Measurements from ENCODE around the gene ASB2. TPM values are rescaled to one million over a fixed set of nuclear protein-coding genes. Genes with fewer than 3 reads are reported as not detected.
A peak's percentile ranks its signal among the peaks of the same experiment; 100 is the strongest.

Gene ASB2
- total and polyA plus RNA-seq, 7 experiments from 2014 or later, result 0.32 to 63.1 (median 1.4) TPM; not detected in 2

DNA sequence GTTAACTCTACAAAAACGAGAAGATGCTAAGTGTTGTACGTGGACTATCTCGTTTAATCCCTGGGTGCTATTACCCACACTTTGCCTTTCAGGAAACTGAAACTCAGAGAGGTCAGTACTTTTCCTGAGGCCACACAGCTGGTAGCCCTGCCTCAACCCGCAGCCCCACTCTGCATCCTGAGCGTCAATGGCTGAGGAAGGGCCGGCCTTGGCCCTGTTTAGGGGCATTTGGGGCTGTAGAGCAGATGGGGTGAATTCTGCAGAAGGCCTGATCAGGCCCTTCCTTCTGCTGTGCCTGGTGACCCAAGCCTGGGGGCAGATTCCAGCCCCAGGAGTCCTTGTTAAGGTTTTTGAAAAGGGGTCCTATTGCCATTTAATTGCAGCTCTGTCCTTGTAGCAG is 17.0 kb upstream of the ASB2 start:
- Histone ChIP-seq H3K36me3 (ENCODE audit: control insufficient read depth in 2 of 3, insufficient read depth in 3 of 3, low read length in 3 of 3) (no peaks in the 10 kb centered on the region), H3K4me1 (ENCODE audit: control insufficient read depth in 2 of 2, insufficient read depth in 2 of 2, low read length in 2 of 2) (no peaks in the 10 kb centered on the region), H3K27me3 (ENCODE audit: control insufficient read depth in 2 of 2, insufficient read depth in 2 of 2, low read length in 2 of 2) (no peaks in the 10 kb centered on the region), H3K4me3 (ENCODE audit: low read length) (no peak overlapping the region), H3K27ac (ENCODE audit: low read depth, low read length) (no peak overlapping the region), H3K9me3 (ENCODE audit: control insufficient read depth in 2 of 3, low read length in 3 of 3) (no peaks in the 10 kb centered on the region)
- peaks cover 0 to 2% (median 0%) of the 10 kb centered on the region in 11 donors for H3K9me3 Mint-ChIP-seq
- H3K27me3 Mint-ChIP-seq, result no peaks in the 10 kb centered on the region
- H3K4me3 Mint-ChIP-seq, result no peak overlapping the region
- peaks cover 0 to 4% (median 0%) of the 10 kb centered on the region in 5 donors for H3K36me3 Mint-ChIP-seq
- ATAC-seq (no peak), DNase-seq (no peak)
- ChIA-PET POLR2A (interaction anchor here (0.6 to 0.7 kb wide), 2 partner anchors 15 to 152 kb away, joined by 3 read pairs; no protein-coding TSS in a partner anchor), CTCF (interaction anchor here (0.7 to 3.9 kb wide), 2 partner anchors 54 to 62 kb away, joined by 3 to 11 read pairs; no protein-coding TSS in a partner anchor)
- intact Hi-C loops (cut with micrococcal nuclease), result loop anchor here in 1 of 2 donors (2.0 kb wide), 1 partner anchor 15 kb away; no protein-coding TSS in a partner anchor
- H3K4me1 Mint-ChIP-seq, result peaks cover 0 to 45% (median 2%) of the 10 kb centered on the region in 7 donors
- H3K27ac Mint-ChIP-seq, result no peak overlapping the region

DNA sequence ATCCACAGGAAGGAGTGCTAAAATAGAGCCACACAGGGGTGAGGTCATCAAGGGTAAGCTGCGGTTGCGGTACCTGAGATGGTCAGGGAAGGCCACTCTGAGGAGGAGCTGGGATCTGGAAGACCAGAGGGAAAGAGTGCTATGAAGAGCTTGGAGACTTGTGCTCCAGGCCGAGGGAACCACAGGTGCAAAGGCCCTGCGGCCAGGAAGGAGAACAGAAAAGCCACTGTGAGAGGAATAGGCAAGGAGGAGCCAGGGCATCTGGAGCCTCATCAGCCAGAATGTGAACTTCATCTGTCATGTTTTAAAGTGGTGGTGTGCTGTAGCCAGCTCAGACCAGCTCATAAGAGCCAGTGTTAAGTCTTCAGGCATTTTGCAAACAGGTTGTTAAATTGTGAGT is 15.3 kb upstream of the ASB2 start:
- H3K27me3 Mint-ChIP-seq, result no peaks in the 10 kb centered on the region
- peaks cover 0 to 31% (median 2%) of the 10 kb centered on the region in 7 donors for H3K4me1 Mint-ChIP-seq
- peaks cover 0 to 2% (median 0%) of the 10 kb centered on the region in 11 donors for H3K9me3 Mint-ChIP-seq
- H3K4me3 Mint-ChIP-seq, result no peak overlapping the region
- H3K36me3 Mint-ChIP-seq, result peaks cover 0 to 4% (median 0%) of the 10 kb centered on the region in 5 donors
- ChIA-PET CTCF (interaction anchor here (0.8 to 3.9 kb wide), 4 partner anchors 9 to 52 kb away, joined by 3 to 11 read pairs (median 6); no protein-coding TSS in a partner anchor), POLR2A (interaction anchor here (0.5 to 1.3 kb wide), 2 partner anchors 10 to 137 kb away, joined by 3 read pairs; no protein-coding TSS in a partner anchor)
- Histone ChIP-seq H3K4me1 (ENCODE audit: control insufficient read depth in 2 of 2, insufficient read depth in 2 of 2, low read length in 2 of 2) (no peaks in the 10 kb centered on the region), H3K27me3 (ENCODE audit: control insufficient read depth in 2 of 2, insufficient read depth in 2 of 2, low read length in 2 of 2) (no peaks in the 10 kb centered on the region), H3K4me3 (ENCODE audit: low read length) (no peak overlapping the region), H3K36me3 (ENCODE audit: control insufficient read depth in 2 of 3, insufficient read depth in 3 of 3, low read length in 3 of 3) (no peaks in the 10 kb centered on the region), H3K9me3 (ENCODE audit: control insufficient read depth in 2 of 3, low read length in 3 of 3) (no peaks in the 10 kb centered on the region), H3K27ac (ENCODE audit: low read depth, low read length) (no peak overlapping the region)
- DNase-seq, result no peak
- no peak overlapping the region for H3K27ac Mint-ChIP-seq
- no peak for ATAC-seq
- intact Hi-C loops (cut with micrococcal nuclease), result loop anchor here in 1 of 2 donors (2.0 kb wide), 1 partner anchor 13 kb away; no protein-coding TSS in a partner anchor

DNA sequence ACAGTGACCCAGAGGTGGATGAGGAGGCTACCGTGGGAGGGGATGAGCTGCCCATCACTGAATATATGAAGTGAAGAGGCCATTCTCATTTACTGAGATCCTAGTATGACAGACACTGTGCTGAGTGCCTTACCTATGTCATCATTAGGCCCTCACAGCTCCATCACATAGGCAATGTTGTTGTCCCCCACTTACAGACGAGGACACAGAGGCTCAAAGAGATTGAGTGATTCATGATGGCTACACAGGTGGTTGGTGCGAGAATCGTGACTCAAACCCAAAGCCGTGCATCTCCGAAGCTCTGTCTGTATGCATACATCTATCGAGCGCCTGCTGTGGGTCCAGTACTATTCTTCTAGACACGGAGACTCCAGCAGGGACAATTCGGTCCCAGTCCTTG is 14.8 kb upstream of the ASB2 start:
- ChIA-PET CTCF (interaction anchor here (0.8 to 3.9 kb wide), 5 partner anchors 10 to 52 kb away, joined by 3 to 11 read pairs (median 3); no protein-coding TSS in a partner anchor), POLR2A (interaction anchor here (0.5 to 1.1 kb wide), 2 partner anchors 13 to 138 kb away, joined by 3 to 4 read pairs; no protein-coding TSS in a partner anchor)
- H3K4me1 ChIP-seq (ENCODE audit: control insufficient read depth in 2 of 2, insufficient read depth in 2 of 2, low read length in 2 of 2), result no peaks in the 10 kb centered on the region
- H3K27me3 ChIP-seq (ENCODE audit: control insufficient read depth in 2 of 2, insufficient read depth in 2 of 2, low read length in 2 of 2), result no peaks in the 10 kb centered on the region
- Mint-ChIP-seq H3K27me3 (no peaks in the 10 kb centered on the region), H3K36me3 (peaks cover 0 to 4% (median 0%) of the 10 kb centered on the region in 5 donors), H3K27ac (no peak overlapping the region), H3K4me3 (no peak overlapping the region), H3K9me3 (peaks cover 0 to 2% (median 0%) of the 10 kb centered on the region in 11 donors), H3K4me1 (peaks cover 0 to 33% (median 2%) of the 10 kb centered on the region in 7 donors)
- H3K27ac ChIP-seq (ENCODE audit: low read depth, low read length), result no peak overlapping the region
- ATAC-seq (no peak), DNase-seq (no peak)
- H3K9me3 ChIP-seq (ENCODE audit: control insufficient read depth in 2 of 3, low read length in 3 of 3), result no peaks in the 10 kb centered on the region
- intact Hi-C loops (cut with micrococcal nuclease), result no loop called here
- H3K36me3 ChIP-seq (ENCODE audit: control insufficient read depth in 2 of 3, insufficient read depth in 3 of 3, low read length in 3 of 3), result no peaks in the 10 kb centered on the region
- no peak overlapping the region for H3K4me3 ChIP-seq (ENCODE audit: low read length)

DNA sequence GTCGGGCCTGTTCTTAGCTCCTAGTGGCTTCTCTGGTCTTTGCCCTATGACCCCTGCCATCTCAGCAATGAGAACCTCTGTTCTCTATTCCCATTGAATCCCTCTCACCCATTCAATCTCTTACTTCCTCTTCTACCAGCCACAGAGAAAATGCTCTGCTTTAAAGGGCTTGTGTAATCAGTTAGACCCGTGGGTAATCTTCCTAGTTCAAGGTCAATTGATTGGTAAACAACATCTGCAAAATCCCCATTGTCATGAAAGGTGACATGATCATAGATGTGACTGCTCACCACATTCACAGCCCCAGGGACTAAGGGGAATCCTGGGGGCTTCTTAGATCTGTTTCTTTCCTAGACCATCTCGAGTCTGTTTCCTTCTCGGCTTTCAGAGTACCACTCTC is 13.6 kb upstream of the ASB2 start:
- no peaks in the 10 kb centered on the region for H3K27me3 Mint-ChIP-seq
- H3K4me1 Mint-ChIP-seq, result peaks cover 0 to 26% (median 0%) of the 10 kb centered on the region in 7 donors
- H3K27ac ChIP-seq (ENCODE audit: low read depth, low read length), result no peak overlapping the region
- DNase-seq (no peak), ATAC-seq (peak; percentile 24)
- H3K4me1 ChIP-seq (ENCODE audit: control insufficient read depth in 2 of 2, insufficient read depth in 2 of 2, low read length in 2 of 2), result no peaks in the 10 kb centered on the region
- H3K9me3 Mint-ChIP-seq, result peaks cover 0 to 2% (median 0%) of the 10 kb centered on the region in 11 donors
- H3K36me3 Mint-ChIP-seq, result peaks cover 0 to 4% (median 0%) of the 10 kb centered on the region in 5 donors
- H3K4me3 Mint-ChIP-seq, result no peak overlapping the region
- intact Hi-C loops (cut with micrococcal nuclease), result no loop called here
- H3K4me3 ChIP-seq (ENCODE audit: low read length), result no peak overlapping the region
- POLR2A ChIA-PET, result no interaction called here
- CTCF ChIA-PET, result interaction anchor here (0.6 to 3.9 kb wide), 3 partner anchors 14 to 51 kb away, joined by 3 to 11 read pairs (median 4); no protein-coding TSS in a partner anchor
- no peaks in the 10 kb centered on the region for H3K27me3 ChIP-seq (ENCODE audit: control insufficient read depth in 2 of 2, insufficient read depth in 2 of 2, low read length in 2 of 2)
- peak overlapping the region in 1 of 9 donors; percentile 30 for H3K27ac Mint-ChIP-seq
- no peaks in the 10 kb centered on the region for H3K9me3 ChIP-seq (ENCODE audit: control insufficient read depth in 2 of 3, low read length in 3 of 3)
- H3K36me3 ChIP-seq (ENCODE audit: control insufficient read depth in 2 of 3, insufficient read depth in 3 of 3, low read length in 3 of 3), result no peaks in the 10 kb centered on the region

DNA sequence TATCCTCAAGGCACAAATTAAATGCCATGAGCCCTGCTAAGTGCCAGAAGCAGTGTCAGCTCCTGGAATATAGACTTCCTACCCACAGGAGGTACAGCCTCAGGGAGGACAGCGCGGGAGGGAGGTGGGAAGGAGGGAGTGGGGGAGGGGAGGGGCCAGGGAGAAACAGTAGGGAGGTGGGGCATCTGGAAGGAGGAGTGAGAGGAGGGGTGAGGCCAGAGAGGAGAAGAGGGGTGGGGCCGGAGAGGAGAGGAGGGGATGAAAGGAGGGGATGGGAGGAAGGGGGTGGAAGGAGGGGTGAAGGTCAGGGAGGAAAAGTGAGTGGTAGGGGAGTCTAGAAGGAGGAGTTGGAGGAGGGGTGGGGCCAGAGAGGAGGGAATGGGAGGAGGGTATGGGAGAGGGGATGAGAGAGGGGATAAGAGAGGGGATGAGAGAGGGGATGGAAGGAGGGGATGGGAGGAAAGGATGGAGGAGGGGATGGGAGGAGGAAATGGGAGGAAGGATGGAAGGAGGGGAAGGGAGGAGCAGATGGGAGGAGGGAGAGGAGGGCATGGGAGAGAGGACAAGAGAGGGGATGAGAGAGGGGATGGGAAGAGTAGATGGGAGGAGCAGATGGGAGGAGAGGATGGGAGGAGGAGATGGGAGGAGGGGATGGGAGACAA is 11.6 kb upstream of the ASB2 start:
- no peak overlapping the region for H3K4me3 ChIP-seq (ENCODE audit: low read length)
- no peak for ATAC-seq
- no peaks in the 10 kb centered on the region for H3K9me3 ChIP-seq (ENCODE audit: control insufficient read depth in 2 of 3, low read length in 3 of 3)

DNA sequence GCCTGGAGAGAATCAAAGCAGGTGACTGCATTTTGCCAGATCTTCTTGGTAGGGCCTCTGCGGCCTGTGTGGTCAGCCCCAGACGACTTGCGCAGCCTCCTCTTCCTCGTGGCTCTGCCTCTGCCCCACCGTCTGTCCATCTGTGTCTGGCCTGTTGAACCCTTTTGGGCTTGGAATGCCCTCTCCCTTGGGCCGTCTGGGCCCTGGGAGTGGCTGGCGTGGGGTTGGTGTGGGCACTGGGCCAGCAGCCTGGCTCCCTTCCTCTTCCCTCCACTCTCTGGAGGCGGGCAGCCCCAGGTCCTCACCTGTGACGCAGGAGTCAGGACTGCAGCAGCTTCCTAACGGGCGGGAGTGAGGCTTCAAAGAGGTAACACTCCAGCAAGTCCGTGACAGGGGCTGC is 11.0 kb upstream of the ASB2 start:
- Mint-ChIP-seq H3K9me3 (peaks cover 0 to 2% (median 0%) of the 10 kb centered on the region in 11 donors), H3K4me3 (no peak overlapping the region), H3K36me3 (peaks cover 0 to 4% (median 0%) of the 10 kb centered on the region in 5 donors), H3K27ac (no peak overlapping the region), H3K4me1 (peaks cover 0 to 18% (median 4%) of the 10 kb centered on the region in 7 donors), H3K27me3 (peaks cover 0 to 3% (median 0%) of the 10 kb centered on the region in 5 donors)
- H3K4me1 ChIP-seq (ENCODE audit: control insufficient read depth in 2 of 2, insufficient read depth in 2 of 2, low read length in 2 of 2), result no peaks in the 10 kb centered on the region
- intact Hi-C loops (cut with micrococcal nuclease), result no loop called here
- H3K27ac ChIP-seq (ENCODE audit: low read depth, low read length), result no peak overlapping the region
- ATAC-seq (no peak), DNase-seq (no peak)
- H3K4me3 ChIP-seq (ENCODE audit: low read length), result no peak overlapping the region
- no peaks in the 10 kb centered on the region for H3K36me3 ChIP-seq (ENCODE audit: control insufficient read depth in 2 of 3, insufficient read depth in 3 of 3, low read length in 3 of 3)
- ChIA-PET POLR2A (no interaction called here), CTCF (no interaction called here)
- no peaks in the 10 kb centered on the region for H3K27me3 ChIP-seq (ENCODE audit: control insufficient read depth in 2 of 2, insufficient read depth in 2 of 2, low read length in 2 of 2)
- H3K9me3 ChIP-seq (ENCODE audit: control insufficient read depth in 2 of 3, low read length in 3 of 3), result no peaks in the 10 kb centered on the region

More for the DNA sequence above, 11.6 kb upstream of the ASB2 start:
- DNase-seq, result no peak
- H3K9me3 Mint-ChIP-seq, result peaks cover 0 to 2% (median 0%) of the 10 kb centered on the region in 11 donors
- no peak overlapping the region for H3K27ac ChIP-seq (ENCODE audit: low read depth, low read length)
- H3K27ac Mint-ChIP-seq, result no peak overlapping the region
- peaks cover 0 to 21% (median 4%) of the 10 kb centered on the region in 7 donors for H3K4me1 Mint-ChIP-seq
- H3K4me1 ChIP-seq (ENCODE audit: control insufficient read depth in 2 of 2, insufficient read depth in 2 of 2, low read length in 2 of 2), result no peaks in the 10 kb centered on the region
- ChIA-PET CTCF (no interaction called here), POLR2A (no interaction called here)
- intact Hi-C loops (cut with micrococcal nuclease), result no loop called here
- no peak overlapping the region for H3K4me3 Mint-ChIP-seq
- H3K36me3 ChIP-seq (ENCODE audit: control insufficient read depth in 2 of 3, insufficient read depth in 3 of 3, low read length in 3 of 3), result no peaks in the 10 kb centered on the region
- peaks cover 0 to 4% (median 0%) of the 10 kb centered on the region in 5 donors for H3K36me3 Mint-ChIP-seq
- H3K27me3 Mint-ChIP-seq, result peaks cover 0 to 3% (median 0%) of the 10 kb centered on the region in 5 donors
- no peaks in the 10 kb centered on the region for H3K27me3 ChIP-seq (ENCODE audit: control insufficient read depth in 2 of 2, insufficient read depth in 2 of 2, low read length in 2 of 2)
